Activated T-helper 17 cell treated with anti-CD3 and anti-CD28 coated beads, Interleukin-2, amount 50 U/mL, for 72 hours (primary cell): Measurements from ENCODE around the gene TRIM63. TPM values are rescaled to one million over a fixed set of nuclear protein-coding genes. Genes with fewer than 3 reads are reported as not detected.

ENCODE experiments used
- ATAC-seq: fragments of 150-1000 bp; cut with Tn5 transposase; replicated peaks from 2 replicates; pipeline ENCODE4 v1.10.0; 2021; ENCODE audit warnings: mild to moderate bottlenecking, moderate library complexity
- H3K27ac Mint-ChIP-seq: one replicate; pipeline ENCODE4 v1.8.0; 2022; ENCODE audit warnings: mixed read lengths
- H3K27me3 Mint-ChIP-seq: one replicate; pipeline ENCODE4 v1.8.0; 2022; ENCODE audit warnings: mixed read lengths
- H3K36me3 Mint-ChIP-seq: one replicate; pipeline ENCODE4 v1.8.0; 2022; ENCODE audit warnings: low read depth, mild to moderate bottlenecking, mixed read lengths
- H3K4me1 Mint-ChIP-seq: one replicate; pipeline ENCODE4 v1.8.0; 2022; ENCODE audit warnings: mixed read lengths
- H3K4me3 Mint-ChIP-seq: one replicate; pipeline ENCODE4 v1.8.0; 2022; ENCODE audit warnings: mild to moderate bottlenecking, mixed read lengths
- H3K9me3 Mint-ChIP-seq: one replicate; pipeline ENCODE4 v1.8.0; 2022; ENCODE audit warnings: mixed read lengths
- total RNA-seq, 2 donors: library from RNA; stranded (reverse); gene quantifications; one replicate each; pipeline ENCODE4 v1.2.3, GENCODE V29; 2022

The TRIM63 gene
- total RNA-seq, 2 donors from 2014 or later: not detected

DNA sequence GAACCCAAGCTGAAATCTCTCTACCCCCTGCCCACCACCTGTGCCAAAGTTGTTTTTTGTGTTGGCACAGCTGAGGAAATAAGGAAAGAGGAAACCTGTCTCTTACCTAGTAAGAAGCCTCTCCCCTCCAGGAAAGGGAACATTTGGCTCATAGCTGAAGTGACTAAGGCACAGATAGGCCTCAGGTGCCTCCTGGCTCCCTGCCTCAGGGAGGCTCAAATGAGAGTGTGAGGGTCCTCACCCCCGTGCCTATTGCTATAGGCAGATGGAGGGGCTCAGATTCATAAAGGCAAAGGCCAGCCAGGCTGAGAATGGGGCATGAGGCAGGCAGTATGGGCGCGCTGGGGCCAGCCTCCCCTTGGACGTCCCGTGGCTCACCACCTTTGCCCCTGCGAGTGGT lies 29.0 kb downstream of the TRIM63 start:
- H3K4me3 Mint-ChIP-seq: no peak overlapping the region
- no peaks in the 10 kb centered on the region for H3K9me3 Mint-ChIP-seq
- H3K27me3 Mint-ChIP-seq: peaks cover 10% of the 10 kb centered on the region
- peak overlapping the region; percentile 43 for H3K27ac Mint-ChIP-seq
- ATAC-seq: no peak
- peaks cover 7% of the 10 kb centered on the region for H3K4me1 Mint-ChIP-seq
- H3K36me3 Mint-ChIP-seq: no peaks in the 10 kb centered on the region

GRCh38 chr1:26037904-26038303 lies 29.5 kb downstream of the TRIM63 start:
- no peak overlapping the region for H3K27ac Mint-ChIP-seq
- H3K4me1 Mint-ChIP-seq: peaks cover 7% of the 10 kb centered on the region
- H3K36me3 Mint-ChIP-seq: no peaks in the 10 kb centered on the region
- H3K27me3 Mint-ChIP-seq: peaks cover 6% of the 10 kb centered on the region
- no peak for ATAC-seq
- H3K9me3 Mint-ChIP-seq: no peaks in the 10 kb centered on the region
- no peak overlapping the region for H3K4me3 Mint-ChIP-seq

DNA sequence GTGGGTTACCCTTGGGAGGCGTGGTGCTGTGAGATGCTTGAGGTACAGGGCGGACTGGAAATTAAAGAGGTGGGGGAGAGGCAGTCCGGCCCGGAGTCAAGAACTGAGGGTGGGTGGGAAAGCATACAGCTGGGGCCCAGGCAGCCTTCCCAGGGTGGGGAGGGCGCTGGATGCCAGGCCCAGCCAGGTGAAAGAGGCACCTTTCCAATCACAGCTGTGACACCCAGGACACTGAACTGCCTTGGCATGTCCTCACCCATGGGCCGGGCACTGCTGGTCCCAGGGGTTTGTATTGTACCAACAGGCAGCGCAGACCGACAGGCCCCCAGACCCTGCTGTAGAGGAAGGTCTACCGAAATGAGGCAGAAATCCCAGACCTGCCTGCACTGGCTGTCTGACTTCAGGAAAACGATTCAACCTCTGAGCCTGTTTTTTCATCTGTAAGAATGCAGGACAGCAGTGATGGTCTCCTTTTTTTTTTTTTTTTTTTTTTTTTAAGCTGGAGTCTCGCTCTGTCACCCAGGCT lies 30.6 kb downstream of the TRIM63 start:
- H3K27me3 Mint-ChIP-seq: peaks cover 6% of the 10 kb centered on the region
- H3K27ac Mint-ChIP-seq: no peak overlapping the region
- no peaks in the 10 kb centered on the region for H3K9me3 Mint-ChIP-seq
- no peak for ATAC-seq
- peaks cover 7% of the 10 kb centered on the region for H3K4me1 Mint-ChIP-seq
- peak overlapping the region; percentile 96 for H3K4me3 Mint-ChIP-seq
- no peaks in the 10 kb centered on the region for H3K36me3 Mint-ChIP-seq

GRCh38 chr1:26035959-26036755 lies 31.3 kb downstream of the TRIM63 start:
- Mint-ChIP-seq H3K27ac (peak overlapping the region; percentile 85), H3K4me1 (peaks cover 7% of the 10 kb centered on the region), H3K36me3 (no peaks in the 10 kb centered on the region), H3K4me3 (peak overlapping the region; percentile 96), H3K27me3 (peaks cover 6% of the 10 kb centered on the region), H3K9me3 (no peaks in the 10 kb centered on the region)
- ATAC-seq: peak; percentile 82

DNA sequence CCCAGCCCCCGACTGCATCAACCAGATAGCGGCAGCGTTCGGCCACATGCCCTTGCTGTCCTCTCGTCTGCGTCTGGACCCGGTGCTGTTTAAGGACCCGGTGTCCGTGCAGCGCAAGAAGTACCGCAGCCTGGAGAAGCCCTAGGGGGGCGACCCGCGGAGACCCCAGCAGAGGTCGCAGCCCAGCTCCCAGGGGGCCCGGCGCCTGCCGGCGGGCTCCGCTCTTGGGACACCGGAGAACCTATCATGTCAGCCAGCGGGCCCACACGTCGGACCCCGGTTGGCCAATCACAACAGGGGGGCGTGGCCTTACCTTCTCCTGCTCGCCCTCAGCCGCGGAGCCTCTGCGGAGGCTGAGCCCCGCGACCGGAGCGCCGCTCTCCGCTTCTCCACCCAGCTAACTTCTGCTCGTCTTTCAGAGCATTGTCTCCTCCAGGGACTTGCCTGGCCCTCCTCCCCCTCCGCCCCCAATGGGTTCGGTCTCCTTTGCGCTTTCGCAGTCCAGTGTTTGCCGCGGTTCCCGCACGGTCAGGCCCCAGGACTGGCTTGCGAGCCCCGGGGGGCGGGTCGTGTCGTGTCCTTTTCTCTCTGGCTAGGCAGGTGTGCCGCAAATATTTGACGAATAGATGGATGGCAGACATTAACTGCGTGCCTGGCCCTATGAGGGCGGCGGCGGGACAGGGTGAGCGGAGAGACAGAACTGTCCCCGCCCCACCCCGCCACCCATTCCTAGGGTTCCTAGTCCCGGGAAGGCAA lies 32.0 kb downstream of the TRIM63 start:
- Mint-ChIP-seq H3K9me3 (no peaks in the 10 kb centered on the region), H3K27me3 (peaks cover 6% of the 10 kb centered on the region), H3K4me1 (peaks cover 7% of the 10 kb centered on the region), H3K4me3 (peak overlapping the region; percentile 96), H3K27ac (peak overlapping the region; percentile 85), H3K36me3 (no peaks in the 10 kb centered on the region)
- ATAC-seq: peak; percentile 97

DNA sequence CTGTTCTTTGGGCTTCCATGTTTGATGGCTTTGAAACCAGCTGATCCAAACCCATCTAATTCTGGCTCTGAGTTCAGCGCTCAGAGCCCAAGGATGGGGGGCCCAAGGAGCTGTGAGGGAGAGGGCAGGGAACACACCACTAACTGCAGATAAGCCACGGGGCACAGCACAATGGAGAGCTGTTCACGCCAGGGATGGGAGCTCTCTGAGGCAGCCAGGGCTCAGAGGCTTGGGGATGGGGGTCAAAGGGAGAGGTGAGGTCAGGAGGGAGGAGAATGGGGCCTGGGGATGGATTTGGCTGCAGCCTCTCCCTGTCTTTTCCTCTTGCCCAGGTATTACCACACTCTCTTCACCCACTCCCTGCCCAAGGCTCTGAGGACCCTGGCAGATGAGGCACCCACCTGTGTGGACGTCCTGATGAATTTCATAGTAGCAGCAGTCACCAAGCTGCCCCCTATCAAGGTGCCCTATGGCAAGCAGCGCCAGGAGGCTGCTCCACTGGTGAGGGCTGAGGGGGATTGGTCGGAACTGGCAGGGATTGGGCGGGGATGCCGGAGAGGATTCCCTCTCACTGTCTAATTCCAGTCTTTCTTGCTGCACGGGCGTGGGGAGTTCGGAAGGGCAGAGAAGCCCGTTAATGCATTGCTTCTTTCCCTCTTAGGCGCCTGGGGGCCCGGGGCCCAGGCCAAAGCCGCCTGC lies 32.8 kb downstream of the TRIM63 start:
- Mint-ChIP-seq H3K4me1 (peaks cover 7% of the 10 kb centered on the region), H3K27ac (no peak overlapping the region), H3K36me3 (no peaks in the 10 kb centered on the region), H3K27me3 (peaks cover 6% of the 10 kb centered on the region), H3K4me3 (peak overlapping the region; percentile 96), H3K9me3 (no peaks in the 10 kb centered on the region)
- no peak for ATAC-seq

- H3K36me3 Mint-ChIP-seq: no peaks in the 10 kb centered on the region
- H3K9me3 Mint-ChIP-seq: no peaks in the 10 kb centered on the region
- H3K4me1 Mint-ChIP-seq: peaks cover 7% of the 10 kb centered on the region
- H3K27ac Mint-ChIP-seq: no peak overlapping the region
- H3K27me3 Mint-ChIP-seq: peaks cover 3% of the 10 kb centered on the region
- ATAC-seq: no peak
- no peak overlapping the region for H3K4me3 Mint-ChIP-seq
These were observed 34.6 kb downstream of the TRIM63 start for GRCh38 chr1:26032656-26033357.

- Mint-ChIP-seq H3K9me3 (no peaks in the 10 kb centered on the region), H3K36me3 (no peaks in the 10 kb centered on the region), H3K27me3 (peaks cover 3% of the 10 kb centered on the region), H3K4me1 (peaks cover 7% of the 10 kb centered on the region), H3K27ac (no peak overlapping the region), H3K4me3 (no peak overlapping the region)
- no peak for ATAC-seq
These were observed 35.7 kb downstream of the TRIM63 start for GRCh38 chr1:26031611-26032220.

DNA sequence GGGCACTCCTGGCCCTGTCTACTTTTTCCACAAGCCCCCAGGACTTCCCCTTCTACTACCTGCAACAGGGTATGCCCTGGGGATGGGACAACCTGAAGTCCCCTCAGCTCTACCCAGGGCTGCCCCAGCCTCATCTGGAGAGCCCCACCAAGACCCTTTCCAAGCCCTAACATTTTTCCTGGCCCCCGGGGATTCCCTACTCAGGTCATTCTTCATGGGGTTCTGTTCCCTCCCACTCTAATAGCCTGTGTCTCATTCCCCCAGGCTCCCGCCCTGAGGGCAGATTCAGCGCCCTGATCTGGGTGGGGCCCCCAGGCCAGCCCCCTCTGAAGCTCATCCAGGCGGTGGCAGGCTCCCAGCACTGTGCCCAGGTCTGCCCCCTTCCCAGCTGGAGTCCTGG lies 36.2 kb downstream of the TRIM63 start:
- Mint-ChIP-seq H3K4me3 (no peak overlapping the region), H3K9me3 (no peaks in the 10 kb centered on the region), H3K27me3 (peaks cover 3% of the 10 kb centered on the region), H3K36me3 (no peaks in the 10 kb centered on the region), H3K4me1 (peaks cover 7% of the 10 kb centered on the region), H3K27ac (no peak overlapping the region)
- no peak for ATAC-seq

DNA sequence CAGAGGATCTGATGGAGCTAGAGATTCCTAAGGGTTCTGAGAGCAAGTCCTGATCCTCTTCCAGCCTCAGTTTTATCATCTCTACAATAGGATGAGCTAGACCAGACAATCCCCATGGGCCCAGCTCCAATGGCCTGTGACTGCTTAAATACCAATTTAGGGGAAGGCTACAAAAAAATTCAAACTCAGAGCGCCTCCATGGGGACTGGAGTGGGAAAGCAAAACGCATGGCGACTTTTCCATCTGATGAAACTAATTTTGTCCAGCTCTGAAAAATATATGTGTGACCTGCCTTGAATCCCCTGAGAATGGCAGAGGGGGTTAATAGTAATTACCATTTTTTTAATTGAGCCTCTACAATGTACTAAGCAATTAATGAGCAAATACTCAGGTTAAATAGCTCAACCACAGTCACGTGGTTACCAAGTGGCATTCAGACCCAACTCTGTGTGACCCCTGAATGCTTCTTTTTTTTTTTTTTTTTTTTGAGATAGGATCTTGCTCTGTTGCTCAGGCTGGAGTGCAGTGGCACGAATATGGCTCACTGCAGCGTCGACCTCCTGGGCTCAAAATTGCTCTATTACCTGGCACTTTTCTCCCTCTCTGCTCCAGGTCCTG lies 37.5 kb downstream of the TRIM63 start:
- Mint-ChIP-seq H3K9me3 (no peaks in the 10 kb centered on the region), H3K4me1 (no peaks in the 10 kb centered on the region), H3K36me3 (no peaks in the 10 kb centered on the region), H3K27ac (no peak overlapping the region), H3K27me3 (peaks cover 3% of the 10 kb centered on the region), H3K4me3 (no peak overlapping the region)
- ATAC-seq: no peak

DNA sequence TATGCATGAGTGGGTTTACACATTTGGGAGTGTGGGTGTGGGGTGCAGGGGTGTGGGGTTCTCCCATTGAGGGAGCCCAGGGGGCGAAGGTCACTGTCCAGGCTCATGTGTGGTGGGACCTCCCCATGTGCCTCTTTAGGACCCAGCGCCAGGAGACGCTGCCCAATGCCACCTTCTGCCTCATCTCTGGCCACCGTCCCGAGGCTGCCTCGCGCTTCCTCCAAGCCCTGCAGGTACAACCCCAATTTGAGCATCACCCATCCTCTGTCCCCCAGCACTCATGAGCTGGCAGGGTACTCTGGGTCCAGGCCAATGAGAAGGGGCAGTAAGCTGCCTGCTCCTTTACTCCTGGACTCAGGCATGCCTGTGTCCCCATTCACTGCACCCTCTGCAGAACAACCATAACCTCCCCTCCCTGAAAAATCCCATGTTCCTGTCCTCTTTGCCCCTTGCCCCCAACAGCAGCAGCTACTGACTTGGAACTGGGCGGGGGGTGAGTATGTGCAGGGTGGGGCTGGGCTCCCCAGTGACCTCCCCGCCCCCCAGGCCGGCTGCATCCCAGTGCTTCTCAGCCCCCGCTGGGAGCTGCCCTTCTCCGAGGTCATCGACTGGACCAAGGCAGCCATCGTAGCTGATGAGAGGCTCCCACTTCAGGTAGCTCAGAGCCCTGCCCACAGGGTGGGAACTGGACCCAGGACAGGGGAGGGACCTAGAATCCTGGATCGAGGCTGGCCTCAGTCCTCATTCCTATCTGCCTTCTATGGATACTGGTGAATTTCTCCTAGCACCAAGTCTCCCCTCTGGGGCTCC lies 38.2 kb downstream of the TRIM63 start:
- Mint-ChIP-seq H3K27ac (no peak overlapping the region), H3K4me3 (no peak overlapping the region)

GRCh38 chr1:26028490-26028980 lies 38.9 kb downstream of the TRIM63 start:
- Mint-ChIP-seq H3K36me3 (no peaks in the 10 kb centered on the region), H3K27ac (no peak overlapping the region), H3K27me3 (no peaks in the 10 kb centered on the region), H3K4me1 (no peaks in the 10 kb centered on the region), H3K9me3 (no peaks in the 10 kb centered on the region), H3K4me3 (no peak overlapping the region)
- no peak for ATAC-seq

More for the DNA sequence above, 38.2 kb downstream of the TRIM63 start:
- peaks cover 3% of the 10 kb centered on the region for H3K27me3 Mint-ChIP-seq
- H3K9me3 Mint-ChIP-seq: no peaks in the 10 kb centered on the region
- no peak for ATAC-seq
- no peaks in the 10 kb centered on the region for H3K36me3 Mint-ChIP-seq
- no peaks in the 10 kb centered on the region for H3K4me1 Mint-ChIP-seq
